HEK293 (cell line): ENCODE data around the gene DNAJB5.

Source experiments
- CTCF ChIA-PET: fragments of 350-600 bp; formaldehyde crosslinking; extraction: SDS; loops from one replicate; lab custom pipeline; 2021; ENCODE audit warnings: antibody characterized with exemption; lab: Yijun Ruan, JAX
- POLR2A ChIA-PET: fragments of 300-600 bp; formaldehyde crosslinking; extraction: SDS; loops from one replicate; lab custom pipeline; 2020; ENCODE audit warnings: antibody characterized with exemption, inconsistent platforms; lab: Yijun Ruan, JAX
- H3K27ac ChIP-seq: fragments of 200-500 bp; sonication (Bioruptor generic); 2 replicates; pipeline ENCODE4 v1.5.1; 2014; ENCODE audit warnings: low read depth, low read length, control low read depth, inconsistent platforms; ENCODE audit errors: extremely low read depth
- H3K36me3 ChIP-seq, 2 experiments: fragments of 200-500 bp in 1 of 2; sonication (Bioruptor generic) in 1 of 2; 1 replicate in 1 of 2; 2 replicates in 1 of 2; pipeline ENCODE4 v1.5.1; 2014 to 2017; ENCODE audit warnings: inconsistent platforms in 2 of 2, low read length in 2 of 2; ENCODE audit not compliant: control insufficient read depth in 2 of 2, insufficient read depth in 1 of 2
- H3K4me1 ChIP-seq: fragments of 200-500 bp; sonication (Bioruptor generic); 2 replicates; pipeline ENCODE4 v1.5.1; 2014; ENCODE audit warnings: mild to moderate bottlenecking, low read length, inconsistent platforms; ENCODE audit not compliant: control insufficient read depth, insufficient read depth
- H3K4me3 ChIP-seq: 2 replicates; pipeline ENCODE4 v1.5.1; 2011; ENCODE audit warnings: low read depth, mild to moderate bottlenecking, control low read depth, low read length, moderate library complexity
- H3K9me3 ChIP-seq: fragments of 200-500 bp; sonication (Bioruptor generic); 2 replicates; pipeline ENCODE4 v1.5.1; 2014; ENCODE audit warnings: low read depth, low read length, inconsistent platforms; ENCODE audit not compliant: control insufficient read depth, insufficient read depth
- BCL6B ChIP-seq: fragments of 450-650 bp; formaldehyde crosslinking; IDR thresholded peaks from 2 replicates; pipeline ENCODE4 v1.5.1; 2017; ENCODE audit warnings: missing biosample characterization, missing genetic modification characterization
- HOXD13 ChIP-seq: sonication (generic); formaldehyde crosslinking; IDR thresholded peaks from 2 replicates; pipeline ENCODE4 v1.8.0; 2022; ENCODE audit warnings: missing genetic modification reagents, borderline replicate concordance
- OSR2 ChIP-seq: fragments of 450-650 bp; formaldehyde crosslinking; IDR thresholded peaks from 2 replicates; pipeline ENCODE4 v1.5.1; 2016; ENCODE audit warnings: missing biosample characterization, missing genetic modification characterization
- SP2 ChIP-seq: fragments of 450-650 bp; formaldehyde crosslinking; IDR thresholded peaks from 2 replicates; pipeline ENCODE4 v1.5.1; 2016; ENCODE audit warnings: missing biosample characterization, missing genetic modification characterization
- TCF7L2 ChIP-seq: IDR thresholded peaks from 2 replicates; pipeline ENCODE4 v1.6.1; 2011; ENCODE audit warnings: low read depth, mild to moderate bottlenecking, inconsistent platforms, low read length, moderate library complexity, borderline replicate concordance
- YY2 ChIP-seq: fragments of 450-650 bp; formaldehyde crosslinking; IDR thresholded peaks from 2 replicates; pipeline ENCODE4 v1.5.1; 2016; ENCODE audit warnings: missing biosample characterization, missing genetic modification characterization
- ZBTB26 ChIP-seq: fragments of 450-650 bp; formaldehyde crosslinking; optimal IDR thresholded peaks from 2 replicates; pipeline ENCODE3; 2016; ENCODE audit warnings: missing biosample characterization, mild to moderate bottlenecking, missing genetic modification characterization
- ZBTB7A ChIP-seq: fragments of 450-650 bp; formaldehyde crosslinking; IDR thresholded peaks from 2 replicates; pipeline ENCODE4 v1.5.1; 2016; ENCODE audit warnings: low read depth, missing biosample characterization, missing genetic modification characterization
- ZNF140 ChIP-seq: fragments of 450-650 bp; formaldehyde crosslinking; IDR thresholded peaks from 2 replicates; pipeline ENCODE4 v1.5.1; 2016; ENCODE audit warnings: missing biosample characterization, missing genetic modification characterization
- ZNF155 ChIP-seq: fragments of 450-650 bp; formaldehyde crosslinking; IDR thresholded peaks from 2 replicates; pipeline ENCODE4 v1.5.1; 2016; ENCODE audit warnings: missing biosample characterization, missing genetic modification characterization
- ZNF184 ChIP-seq: fragments of 450-650 bp; IDR thresholded peaks from 2 replicates; pipeline ENCODE4 v1.5.1; 2018; ENCODE audit warnings: missing biosample characterization, mild to moderate bottlenecking, missing genetic modification characterization
- ZNF292 ChIP-seq: fragments of 450-650 bp; formaldehyde crosslinking; IDR thresholded peaks from 2 replicates; pipeline ENCODE4 v1.5.1; 2016; ENCODE audit warnings: low read depth, missing biosample characterization, missing genetic modification characterization, borderline replicate concordance
- ZNF416 ChIP-seq: fragments of 450-650 bp; formaldehyde crosslinking; IDR thresholded peaks from 2 replicates; pipeline ENCODE4 v1.5.1; 2016; ENCODE audit warnings: missing biosample characterization, missing genetic modification characterization
- ZNF426 ChIP-seq: fragments of 450-650 bp; formaldehyde crosslinking; IDR thresholded peaks from 2 replicates; pipeline ENCODE4 v1.5.1; 2017; ENCODE audit warnings: missing biosample characterization, missing genetic modification characterization, mild to moderate bottlenecking, inconsistent platforms, moderate library complexity
- ZNF449 ChIP-seq: fragments of 450-650 bp; formaldehyde crosslinking; IDR thresholded peaks from 2 replicates; pipeline ENCODE4 v1.5.1; 2017; ENCODE audit warnings: missing biosample characterization, mild to moderate bottlenecking, missing genetic modification characterization, moderate library complexity
- ZNF514 ChIP-seq: fragments of 450-650 bp; formaldehyde crosslinking; IDR thresholded peaks from 2 replicates; pipeline ENCODE4 v1.5.1; 2016; ENCODE audit warnings: missing biosample characterization, missing genetic modification characterization
- ZNF555 ChIP-seq: fragments of 450-650 bp; formaldehyde crosslinking; conservative IDR thresholded peaks from 2 replicates; pipeline ENCODE4 v1.5.1; 2017; ENCODE audit warnings: missing biosample characterization, mild to moderate bottlenecking, missing genetic modification characterization, inconsistent platforms
- ZNF561 ChIP-seq: fragments of 450-650 bp; IDR thresholded peaks from 2 replicates; pipeline ENCODE4 v1.5.1; 2018; ENCODE audit warnings: missing biosample characterization, missing genetic modification characterization, borderline replicate concordance
- ZNF645 ChIP-seq: fragments of 450-650 bp; formaldehyde crosslinking; IDR thresholded peaks from 2 replicates; pipeline ENCODE4; 2016; ENCODE audit warnings: missing biosample characterization, missing genetic modification characterization
- ZNF701 ChIP-seq: fragments of 450-650 bp; formaldehyde crosslinking; IDR thresholded peaks from 2 replicates; pipeline ENCODE4 v1.5.1; 2016; ENCODE audit warnings: missing biosample characterization, missing genetic modification characterization
- ZNF791 ChIP-seq: fragments of 450-650 bp; formaldehyde crosslinking; IDR thresholded peaks from 2 replicates; pipeline ENCODE4 v1.5.1; 2016; ENCODE audit warnings: missing biosample characterization, missing genetic modification characterization
- ZNF843 ChIP-seq: fragments of 450-650 bp; formaldehyde crosslinking; IDR thresholded peaks from 2 replicates; pipeline ENCODE4 v1.5.1; 2016; ENCODE audit warnings: missing biosample characterization, missing genetic modification characterization
- TF ChIP-seq, protein P1 (sequence below): fragments of 450-650 bp; formaldehyde crosslinking; IDR thresholded peaks from 2 replicates; pipeline ENCODE4 v1.5.1; 2016; ENCODE audit warnings: missing biosample characterization, missing genetic modification characterization

Gene DNAJB5

DNA sequence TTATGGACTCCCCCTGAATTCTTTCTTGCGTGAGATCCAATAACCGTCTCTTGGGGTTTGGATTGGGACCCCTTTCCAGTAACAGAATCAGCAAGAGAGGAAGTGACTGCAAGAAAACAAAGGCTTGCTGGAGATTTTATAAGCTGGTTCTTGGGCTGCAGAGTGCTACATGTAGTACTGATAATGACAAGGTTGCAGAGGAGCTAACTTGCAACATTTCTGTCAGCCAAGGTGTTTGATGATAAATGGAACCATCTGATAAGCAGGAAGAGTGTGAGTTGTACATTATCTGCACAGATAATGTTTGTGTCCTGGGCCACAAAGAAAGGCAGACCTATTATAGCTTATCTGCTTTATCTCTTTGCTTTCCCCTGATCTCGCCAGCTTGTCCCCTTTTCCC is 37.1 kb downstream of the DNAJB5 start:
- H3K4me3 ChIP-seq, result no peak overlapping the region
- POLR2A ChIA-PET, result no interaction called here
- TF ChIP-seq ZNF701 (no peak), ZNF449 (tag by site-specific recombination) (no peak), ZBTB26 (tag by site-specific recombination) (no peak)
- no peak overlapping the region for H3K27ac ChIP-seq
- H3K36me3 ChIP-seq, result no peaks in the 10 kb centered on the region
- CTCF ChIA-PET, result interaction anchor here (0.6 to 1.7 kb wide), 6 partner anchors 12 to 312 kb away, joined by 3 to 7 read pairs (median 5); no protein-coding TSS in a partner anchor
- H3K4me1 ChIP-seq, result no peaks in the 10 kb centered on the region
- no peaks in the 10 kb centered on the region for H3K9me3 ChIP-seq

DNA sequence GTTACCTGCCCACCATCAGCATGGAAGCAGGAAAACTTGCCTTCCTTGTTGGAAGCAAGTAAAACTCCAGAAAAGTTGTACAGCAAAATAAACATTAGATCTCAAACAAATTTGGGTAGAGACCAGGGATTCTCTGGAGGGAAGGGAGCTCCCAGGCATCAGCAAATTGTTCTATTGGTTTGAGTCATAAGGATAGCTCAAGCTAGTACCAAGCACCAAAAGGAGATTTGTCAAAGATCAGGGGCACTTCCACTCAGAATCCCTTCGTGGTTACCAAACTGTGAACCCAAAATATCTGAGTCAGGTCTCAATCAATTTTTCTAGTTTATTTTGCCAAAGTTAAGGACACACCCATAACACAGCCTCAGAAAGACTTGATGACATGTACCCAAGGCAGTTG is 37.8 kb downstream of the DNAJB5 start:
- no peaks in the 10 kb centered on the region for H3K4me1 ChIP-seq
- TF ChIP-seq HOXD13, result no peak
- TF ChIP-seq BCL6B (tag by site-specific recombination), result no peak
- no peak for TF ChIP-seq TCF7L2
- TF ChIP-seq, protein P1, sequence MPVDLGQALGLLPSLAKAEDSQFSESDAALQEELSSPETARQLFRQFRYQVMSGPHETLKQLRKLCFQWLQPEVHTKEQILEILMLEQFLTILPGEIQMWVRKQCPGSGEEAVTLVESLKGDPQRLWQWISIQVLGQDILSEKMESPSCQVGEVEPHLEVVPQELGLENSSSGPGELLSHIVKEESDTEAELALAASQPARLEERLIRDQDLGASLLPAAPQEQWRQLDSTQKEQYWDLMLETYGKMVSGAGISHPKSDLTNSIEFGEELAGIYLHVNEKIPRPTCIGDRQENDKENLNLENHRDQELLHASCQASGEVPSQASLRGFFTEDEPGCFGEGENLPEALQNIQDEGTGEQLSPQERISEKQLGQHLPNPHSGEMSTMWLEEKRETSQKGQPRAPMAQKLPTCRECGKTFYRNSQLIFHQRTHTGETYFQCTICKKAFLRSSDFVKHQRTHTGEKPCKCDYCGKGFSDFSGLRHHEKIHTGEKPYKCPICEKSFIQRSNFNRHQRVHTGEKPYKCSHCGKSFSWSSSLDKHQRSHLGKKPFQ (tag by site-specific recombination), result no peak
- TF ChIP-seq ZNF514 (tag by site-specific recombination), result no peak
- TF ChIP-seq YY2 (tag by site-specific recombination), result no peak
- no peak for TF ChIP-seq ZNF561 (tag by site-specific recombination)
- TF ChIP-seq ZNF645 (tag by site-specific recombination), result no peak
- TF ChIP-seq ZNF140 (tag by site-specific recombination), result no peak
- POLR2A ChIA-PET, result no interaction called here
- H3K9me3 ChIP-seq, result no peaks in the 10 kb centered on the region
- no peak overlapping the region for H3K4me3 ChIP-seq
- no peaks in the 10 kb centered on the region for H3K36me3 ChIP-seq
- CTCF ChIA-PET, result interaction anchor here (0.8 to 1.6 kb wide), 4 partner anchors 12 to 312 kb away, joined by 3 to 6 read pairs (median 5); no protein-coding TSS in a partner anchor
- H3K27ac ChIP-seq, result no peak overlapping the region

DNA sequence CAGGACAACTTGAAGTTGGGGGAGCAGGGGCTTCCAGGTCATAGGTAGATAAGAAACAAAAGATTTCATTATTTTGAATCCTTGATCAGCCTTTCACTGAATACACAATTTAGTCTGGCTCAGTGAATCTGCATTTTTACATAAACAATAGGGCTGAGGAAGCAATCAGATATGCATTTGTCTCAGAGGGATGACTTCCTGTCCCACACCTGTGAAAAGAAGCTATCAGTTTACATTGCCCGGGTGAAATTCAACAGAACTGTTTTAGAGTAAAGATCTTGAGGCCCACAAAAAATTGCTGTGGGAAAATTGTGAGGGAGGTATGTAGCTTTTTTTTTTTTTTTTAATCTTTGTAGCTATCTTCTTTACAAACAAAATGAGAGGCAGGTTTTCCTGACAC is 38.3 kb downstream of the DNAJB5 start:
- ChIA-PET POLR2A (no interaction called here), CTCF (interaction anchor here (0.5 to 2.3 kb wide), 7 partner anchors 23 to 313 kb away, joined by 3 to 6 read pairs (median 4); partner anchors contain the start of gene DNAJB5)
- no peak overlapping the region for H3K4me3 ChIP-seq
- H3K36me3 ChIP-seq, result no peaks in the 10 kb centered on the region
- H3K4me1 ChIP-seq, result no peaks in the 10 kb centered on the region
- H3K27ac ChIP-seq, result no peak overlapping the region
- no peaks in the 10 kb centered on the region for H3K9me3 ChIP-seq
- TF ChIP-seq ZNF155, result no peak
- no peak for TF ChIP-seq OSR2 (tag by site-specific recombination)
- no peak for TF ChIP-seq ZNF843 (tag by site-specific recombination)
- no peak for TF ChIP-seq ZNF416
- no peak for TF ChIP-seq ZNF426 (tag by site-specific recombination)
- TF ChIP-seq ZNF184 (tag by site-specific recombination), result no peak
- TF ChIP-seq SP2 (tag by site-specific recombination), result no peak
- TF ChIP-seq ZBTB26 (tag by site-specific recombination), result no peak
- TF ChIP-seq ZBTB7A (tag by site-specific recombination), result no peak
- no peak for TF ChIP-seq ZNF791 (tag by site-specific recombination)
- no peak for TF ChIP-seq ZNF555
- no peak for TF ChIP-seq ZNF292 (tag by site-specific recombination)
